Chondrocyte (in vitro differentiated cells): ENCODE measurements around the gene RASGRF1. TPM values are rescaled to one million over a fixed set of nuclear protein-coding genes. Genes with fewer than 3 reads are reported as not detected.

ENCODE experiments used
- DNase-seq: peaks from one replicate; pipeline ENCODE4 v3.0.0; 2021; ENCODE audit warnings: mixed read lengths, low spot score
- H3K27ac Mint-ChIP-seq: one replicate; pipeline ENCODE4 v1.8.0; 2021; ENCODE audit warnings: mild to moderate bottlenecking, moderate library complexity, mixed read lengths; ENCODE audit not compliant: unreplicated experiment
- H3K27me3 Mint-ChIP-seq: 2 replicates; pipeline ENCODE4 v1.8.0; 2021; ENCODE audit warnings: low read depth, mixed read lengths
- H3K36me3 Mint-ChIP-seq: 2 replicates; pipeline ENCODE4 v1.8.0; 2021; ENCODE audit warnings: low read depth, mixed read lengths
- H3K4me1 Mint-ChIP-seq: 2 replicates; pipeline ENCODE4 v1.8.0; 2021; ENCODE audit warnings: low read depth, mild to moderate bottlenecking, mixed read lengths
- H3K4me3 Mint-ChIP-seq: one replicate; pipeline ENCODE4 v1.8.0; 2021; ENCODE audit warnings: mild to moderate bottlenecking, moderate library complexity, mixed read lengths; ENCODE audit not compliant: unreplicated experiment
- H3K9me3 Mint-ChIP-seq: 2 replicates; pipeline ENCODE4 v1.8.0; 2021; ENCODE audit warnings: low read depth, mixed read lengths
- total RNA-seq: library from RNA; stranded (reverse); gene quantifications from 3 replicates; pipeline ENCODE4 v1.2.1, GENCODE V29; 2021
- TF ChIP-seq, protein P1 (sequence below): fragments of 200-600 bp; sonication (generic); IDR thresholded peaks from 2 replicates; pipeline ENCODE4 v1.5.0; 2021; ENCODE audit warnings: antibody characterized with exemption, mild to moderate bottlenecking, moderate library complexity

The RASGRF1 gene
- total RNA-seq, 1 donor from 2014 or later: 0.10 TPM

DNA sequence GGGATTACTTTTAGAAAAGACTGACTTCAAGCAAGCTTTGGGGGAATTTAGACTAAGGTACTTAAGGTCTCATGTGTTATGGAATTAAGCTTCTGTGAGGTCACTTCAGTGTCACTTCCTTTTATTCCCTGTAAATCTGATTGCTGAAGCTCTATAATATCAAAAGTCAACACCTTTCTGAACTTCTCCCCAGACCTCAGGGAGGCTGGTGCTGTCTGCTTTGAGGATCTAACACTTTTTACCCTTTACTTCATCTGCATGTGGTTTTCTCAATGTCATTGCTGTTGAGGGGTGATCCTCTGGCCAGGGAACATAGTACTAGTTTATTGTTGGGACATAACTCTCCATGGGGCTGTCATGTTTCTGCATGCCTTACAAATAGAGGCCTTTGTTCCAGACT, 41.8 kb upstream of the RASGRF1 start:
- Mint-ChIP-seq H3K4me3 (no peak overlapping the region), H3K27ac (no peak overlapping the region), H3K36me3 (peaks cover 8% of the 10 kb centered on the region), H3K4me1 (peaks cover 9% of the 10 kb centered on the region), H3K27me3 (peaks cover 6% of the 10 kb centered on the region), H3K9me3 (peaks cover 24% of the 10 kb centered on the region)
- TF ChIP-seq, protein P1, sequence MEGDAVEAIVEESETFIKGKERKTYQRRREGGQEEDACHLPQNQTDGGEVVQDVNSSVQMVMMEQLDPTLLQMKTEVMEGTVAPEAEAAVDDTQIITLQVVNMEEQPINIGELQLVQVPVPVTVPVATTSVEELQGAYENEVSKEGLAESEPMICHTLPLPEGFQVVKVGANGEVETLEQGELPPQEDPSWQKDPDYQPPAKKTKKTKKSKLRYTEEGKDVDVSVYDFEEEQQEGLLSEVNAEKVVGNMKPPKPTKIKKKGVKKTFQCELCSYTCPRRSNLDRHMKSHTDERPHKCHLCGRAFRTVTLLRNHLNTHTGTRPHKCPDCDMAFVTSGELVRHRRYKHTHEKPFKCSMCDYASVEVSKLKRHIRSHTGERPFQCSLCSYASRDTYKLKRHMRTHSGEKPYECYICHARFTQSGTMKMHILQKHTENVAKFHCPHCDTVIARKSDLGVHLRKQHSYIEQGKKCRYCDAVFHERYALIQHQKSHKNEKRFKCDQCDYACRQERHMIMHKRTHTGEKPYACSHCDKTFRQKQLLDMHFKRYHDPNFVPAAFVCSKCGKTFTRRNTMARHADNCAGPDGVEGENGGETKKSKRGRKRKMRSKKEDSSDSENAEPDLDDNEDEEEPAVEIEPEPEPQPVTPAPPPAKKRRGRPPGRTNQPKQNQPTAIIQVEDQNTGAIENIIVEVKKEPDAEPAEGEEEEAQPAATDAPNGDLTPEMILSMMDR: no peak
- no peak for DNase-seq

DNA sequence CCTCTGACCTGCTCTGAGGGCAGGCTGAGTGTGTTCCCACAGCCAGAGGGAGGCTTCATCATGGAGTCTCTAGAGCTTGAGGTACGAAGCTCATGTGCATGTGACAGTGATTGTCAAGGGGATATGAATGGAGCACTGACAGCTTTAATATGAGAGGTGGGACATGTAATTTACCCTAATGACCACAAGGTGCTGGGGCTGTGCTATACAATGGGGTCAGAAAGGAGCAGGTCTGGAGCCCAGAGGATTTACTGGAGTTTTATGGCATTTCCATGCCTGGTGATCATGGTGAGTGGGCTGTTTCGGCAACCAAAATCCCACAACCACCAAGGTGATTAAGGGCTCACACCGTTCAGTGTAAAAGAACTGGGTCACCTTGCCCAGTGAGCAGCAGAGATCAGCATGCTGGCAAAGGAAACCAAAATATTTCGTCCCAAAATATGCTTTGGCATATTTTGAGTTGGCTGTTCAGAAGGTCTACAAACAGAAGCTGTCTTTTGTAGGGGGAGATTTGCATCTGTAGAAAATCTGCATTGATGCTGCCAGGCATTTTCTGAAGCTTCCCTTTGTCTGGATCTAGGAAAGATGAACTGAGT, 40.1 kb upstream of the RASGRF1 start:
- TF ChIP-seq, protein P1: peak; percentile 29
- peaks cover 8% of the 10 kb centered on the region for H3K36me3 Mint-ChIP-seq
- no peak overlapping the region for H3K4me3 Mint-ChIP-seq
- no peaks in the 10 kb centered on the region for H3K4me1 Mint-ChIP-seq
- H3K27ac Mint-ChIP-seq: no peak overlapping the region
- peaks cover 13% of the 10 kb centered on the region for H3K27me3 Mint-ChIP-seq
- DNase-seq: no peak
- H3K9me3 Mint-ChIP-seq: peaks cover 24% of the 10 kb centered on the region

DNA sequence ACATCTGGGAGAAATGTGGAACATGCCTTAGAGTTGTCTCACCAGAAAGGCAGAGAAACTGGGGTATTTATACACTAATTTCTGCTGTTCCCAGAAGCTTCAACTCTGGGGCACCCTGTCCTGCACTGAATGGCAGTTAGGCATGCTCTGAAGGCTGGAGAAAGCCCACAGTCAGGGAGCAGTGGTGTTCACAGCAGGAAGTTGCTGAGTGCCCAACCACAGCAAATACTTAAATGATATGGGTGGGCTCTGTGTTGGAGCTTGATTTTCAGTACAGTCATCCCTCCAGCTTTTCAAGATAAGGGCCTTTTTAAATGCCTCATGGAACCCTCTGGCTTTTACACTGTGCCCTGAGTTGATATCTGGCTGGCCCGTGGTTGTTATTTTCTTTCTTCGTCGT, 38.7 kb upstream of the RASGRF1 start:
- Mint-ChIP-seq H3K36me3 (peaks cover 8% of the 10 kb centered on the region), H3K9me3 (peaks cover 24% of the 10 kb centered on the region), H3K4me3 (no peak overlapping the region), H3K4me1 (no peaks in the 10 kb centered on the region), H3K27me3 (peaks cover 21% of the 10 kb centered on the region), H3K27ac (no peak overlapping the region)
- no peak for DNase-seq
- TF ChIP-seq, protein P1: no peak

DNA sequence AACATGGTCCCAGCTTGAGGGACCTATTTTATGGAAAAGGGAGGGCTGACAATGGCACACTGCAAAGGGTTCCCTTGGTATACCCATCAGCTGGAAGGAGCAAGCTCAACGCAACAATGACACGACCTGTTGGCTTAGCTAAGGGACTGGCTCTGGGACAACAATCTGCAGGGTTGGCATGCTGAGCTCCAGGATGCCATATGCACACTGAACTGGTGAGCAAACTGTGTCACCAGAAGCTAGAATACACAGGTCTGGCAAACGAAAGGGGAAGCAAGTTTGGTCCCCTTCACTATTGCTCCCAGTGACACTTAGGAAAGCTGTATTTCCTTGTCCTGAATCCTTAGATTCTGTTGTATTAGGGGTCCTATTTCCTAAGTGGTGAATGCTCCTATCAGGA, 38.0 kb upstream of the RASGRF1 start:
- H3K27me3 Mint-ChIP-seq: peaks cover 21% of the 10 kb centered on the region
- no peak for DNase-seq
- H3K4me3 Mint-ChIP-seq: no peak overlapping the region
- TF ChIP-seq, protein P1: no peak
- no peak overlapping the region for H3K27ac Mint-ChIP-seq
- H3K36me3 Mint-ChIP-seq: peaks cover 8% of the 10 kb centered on the region
- H3K4me1 Mint-ChIP-seq: no peaks in the 10 kb centered on the region
- peaks cover 24% of the 10 kb centered on the region for H3K9me3 Mint-ChIP-seq

DNA sequence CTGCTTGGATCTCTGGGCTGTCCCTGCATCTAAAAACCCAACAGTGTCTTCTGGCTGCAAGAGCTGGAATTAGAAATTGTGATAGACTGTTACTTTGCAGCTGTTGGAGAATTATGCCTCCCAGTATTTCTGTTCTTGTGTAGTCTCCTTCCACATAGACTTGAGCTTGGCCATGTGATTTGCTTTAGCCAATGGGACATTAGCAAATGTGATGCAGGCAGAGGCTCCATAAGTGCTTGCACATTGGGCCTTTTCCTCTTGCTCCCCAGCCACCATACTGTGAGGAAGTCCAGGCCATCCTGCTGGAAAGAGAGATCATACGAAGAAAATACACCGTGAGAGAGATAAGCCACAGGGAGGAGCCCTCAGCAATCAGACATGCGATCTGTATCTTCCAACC, 33.8 kb upstream of the RASGRF1 start:
- Mint-ChIP-seq H3K27me3 (peaks cover 36% of the 10 kb centered on the region), H3K4me1 (no peaks in the 10 kb centered on the region), H3K4me3 (no peak overlapping the region), H3K36me3 (peaks cover 4% of the 10 kb centered on the region), H3K9me3 (peaks cover 7% of the 10 kb centered on the region), H3K27ac (no peak overlapping the region)
- no peak for DNase-seq
- TF ChIP-seq, protein P1: no peak
